Fibroblast of lung (primary cell): Measurements from ENCODE around the gene SPON1. TPM values are rescaled to one million over a fixed set of nuclear protein-coding genes. Genes with fewer than 3 reads are reported as not detected.

Experiments
- DNase-seq, 2 donors: peaks; one replicate each; pipeline versions ENCODE4 v3.0.0 to v3.0.0-alpha.2; 2010; ENCODE audit warnings: low read depth in 2 of 2
- H2AFZ ChIP-seq: 2 replicates; pipeline ENCODE4 v1.5.1; 2012; ENCODE audit warnings: low read length, control low read depth, inconsistent platforms
- H3K27ac ChIP-seq: 2 replicates; pipeline ENCODE4 v1.5.1; 2011; ENCODE audit warnings: low read length, control low read depth; ENCODE audit not compliant: insufficient read depth
- H3K27me3 ChIP-seq: 2 replicates; pipeline ENCODE4 v1.5.1; 2011; ENCODE audit warnings: mild to moderate bottlenecking, low read length; ENCODE audit not compliant: control insufficient read depth, insufficient read depth
- H3K36me3 ChIP-seq: 2 replicates; pipeline ENCODE4 v1.5.1; 2011; ENCODE audit warnings: low read length; ENCODE audit not compliant: control insufficient read depth, insufficient read depth
- H3K4me1 ChIP-seq: 2 replicates; pipeline ENCODE4 v1.5.1; 2011; ENCODE audit warnings: low read length; ENCODE audit not compliant: control insufficient read depth, insufficient read depth; ENCODE audit errors: extremely low read depth
- H3K4me2 ChIP-seq: 2 replicates; pipeline ENCODE4 v1.5.1; 2011; ENCODE audit warnings: low read length, control low read depth; ENCODE audit not compliant: insufficient read depth; ENCODE audit errors: extremely low read depth
- H3K4me3 ChIP-seq, 4 experiments: fragments of 200-600 bp in 1 of 4; sonication (generic) in 1 of 4; replicated peaks in 1 of 4; 2 replicates each; pipeline ENCODE4 v1.5.1; 2011 to 2016; ENCODE audit warnings: low read length in 4 of 4, low read depth in 3 of 4, mild to moderate bottlenecking in 3 of 4, control low read depth in 2 of 4, inconsistent platforms in 1 of 4, mixed read lengths in 1 of 4; ENCODE audit not compliant: insufficient read depth in 1 of 4; ENCODE audit errors: control extremely low read depth in 1 of 4
- H3K79me2 ChIP-seq: 2 replicates; pipeline ENCODE4 v1.5.1; 2012; ENCODE audit warnings: mild to moderate bottlenecking, low read length, inconsistent platforms; ENCODE audit not compliant: control insufficient read depth, insufficient read depth
- H3K9ac ChIP-seq: 2 replicates; pipeline ENCODE4 v1.5.1; 2011; ENCODE audit warnings: mild to moderate bottlenecking, low read length, control low read depth; ENCODE audit not compliant: insufficient read depth
- H3K9me3 ChIP-seq: 2 replicates; pipeline ENCODE4 v1.5.1; 2012; ENCODE audit warnings: low read depth, low read length; ENCODE audit not compliant: control insufficient read depth, insufficient read depth
- H4K20me1 ChIP-seq: 2 replicates; pipeline ENCODE4 v1.5.1; 2011; ENCODE audit warnings: low read length; ENCODE audit not compliant: control insufficient read depth, insufficient read depth; ENCODE audit errors: extremely low read depth
- EZH2 ChIP-seq: IDR thresholded peaks from 2 replicates; pipeline ENCODE4 v1.5.1; 2012; ENCODE audit warnings: low read length, control low read depth, mild to moderate bottlenecking; ENCODE audit errors: missing control alignments
- polyA plus RNA-seq, 2 donors: library from polyadenylated mRNA; depleted of rRNA in 1 of 2; stranded (reverse) in 1 of 2; unstranded in 1 of 2; fragments of >200 nt; gene quantifications; 2 replicates each; pipeline ENCODE4 v1.2.1, GENCODE V29; 2011 to 2012; ENCODE audit warnings: missing spikeins in 1 of 2
- total RNA-seq: library from RNA; depleted of rRNA; stranded (reverse); fragments of >200 nt; gene quantifications from 2 replicates; pipeline ENCODE4 v1.2.1, GENCODE V29; 2014
- TF ChIP-seq, protein P1 (sequence below), 2 donors: IDR thresholded peaks in 1 of 2; conservative IDR thresholded peaks in 1 of 2; 1 replicate in 1 of 2; 2 replicates in 1 of 2; pipeline ENCODE4 v1.5.1; 2011 to 2012; ENCODE audit warnings: low read length in 2 of 2, control low read depth in 1 of 2, inconsistent platforms in 1 of 2, low read depth in 1 of 2, mild to moderate bottlenecking in 1 of 2

The SPON1 gene
- total and polyA plus RNA-seq, 2 donors (not counting 1 experiment from before 2014, with no cell fraction given), result 0.45 to 3.5 TPM

DNA sequence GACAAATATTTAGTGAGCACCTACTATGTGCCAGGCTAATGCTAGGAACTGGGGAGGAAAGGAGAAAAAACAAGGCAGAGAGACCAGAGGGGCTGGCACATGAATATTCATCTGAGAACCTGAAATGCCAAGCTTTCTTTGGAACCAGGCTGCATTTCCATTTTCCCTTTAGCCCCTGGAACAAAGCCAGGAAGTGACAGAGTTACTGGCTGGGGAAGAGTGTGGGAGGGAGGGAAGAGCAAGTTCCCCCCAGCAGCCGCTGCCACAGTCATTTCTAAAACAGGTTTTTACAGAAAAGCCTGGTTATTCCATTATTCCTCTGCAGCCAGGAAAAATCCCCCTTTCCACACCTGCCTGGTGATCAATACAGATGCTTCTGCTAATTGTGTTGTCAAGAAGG lies 97.0 kb downstream of the SPON1 start:
- H3K4me1 ChIP-seq, result no peaks in the 10 kb centered on the region
- no peak overlapping the region for H3K4me2 ChIP-seq
- no peak overlapping the region for H3K9ac ChIP-seq
- no peaks in the 10 kb centered on the region for H3K27me3 ChIP-seq
- H4K20me1 ChIP-seq, result no peaks in the 10 kb centered on the region
- H3K4me3 ChIP-seq, result no peak overlapping the region
- no peaks in the 10 kb centered on the region for H3K9me3 ChIP-seq
- no peak for TF ChIP-seq EZH2
- TF ChIP-seq, protein P1, sequence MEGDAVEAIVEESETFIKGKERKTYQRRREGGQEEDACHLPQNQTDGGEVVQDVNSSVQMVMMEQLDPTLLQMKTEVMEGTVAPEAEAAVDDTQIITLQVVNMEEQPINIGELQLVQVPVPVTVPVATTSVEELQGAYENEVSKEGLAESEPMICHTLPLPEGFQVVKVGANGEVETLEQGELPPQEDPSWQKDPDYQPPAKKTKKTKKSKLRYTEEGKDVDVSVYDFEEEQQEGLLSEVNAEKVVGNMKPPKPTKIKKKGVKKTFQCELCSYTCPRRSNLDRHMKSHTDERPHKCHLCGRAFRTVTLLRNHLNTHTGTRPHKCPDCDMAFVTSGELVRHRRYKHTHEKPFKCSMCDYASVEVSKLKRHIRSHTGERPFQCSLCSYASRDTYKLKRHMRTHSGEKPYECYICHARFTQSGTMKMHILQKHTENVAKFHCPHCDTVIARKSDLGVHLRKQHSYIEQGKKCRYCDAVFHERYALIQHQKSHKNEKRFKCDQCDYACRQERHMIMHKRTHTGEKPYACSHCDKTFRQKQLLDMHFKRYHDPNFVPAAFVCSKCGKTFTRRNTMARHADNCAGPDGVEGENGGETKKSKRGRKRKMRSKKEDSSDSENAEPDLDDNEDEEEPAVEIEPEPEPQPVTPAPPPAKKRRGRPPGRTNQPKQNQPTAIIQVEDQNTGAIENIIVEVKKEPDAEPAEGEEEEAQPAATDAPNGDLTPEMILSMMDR (conservative IDR thresholded peaks at IDR 0.05 in 1 of 2, IDR thresholded peaks at IDR 0.05 in 1 of 2; ENCODE audit: low read depth in 1 of 2, low read length in 2 of 2), result no peak
- no peak for DNase-seq
- H3K79me2 ChIP-seq, result no peaks in the 10 kb centered on the region
- H3K27ac ChIP-seq, result no peak overlapping the region
- no peak overlapping the region for H2AFZ ChIP-seq
- H3K36me3 ChIP-seq, result no peaks in the 10 kb centered on the region

GRCh38 chr11:14061721-14062120 lies 99.2 kb downstream of the SPON1 start:
- Histone ChIP-seq H2AFZ (no peak overlapping the region), H3K4me1 (no peaks in the 10 kb centered on the region), H3K36me3 (no peaks in the 10 kb centered on the region), H3K4me3 (no peak overlapping the region), H3K27me3 (no peaks in the 10 kb centered on the region), H4K20me1 (no peaks in the 10 kb centered on the region), H3K4me2 (no peak overlapping the region), H3K9ac (no peak overlapping the region), H3K79me2 (no peaks in the 10 kb centered on the region), H3K9me3 (no peaks in the 10 kb centered on the region), H3K27ac (no peak overlapping the region)
- DNase-seq, result no peak
- TF ChIP-seq, protein P1 (conservative IDR thresholded peaks at IDR 0.05 in 1 of 2, IDR thresholded peaks at IDR 0.05 in 1 of 2; ENCODE audit: low read depth in 1 of 2, low read length in 2 of 2), result no peak
- no peak for TF ChIP-seq EZH2

DNA sequence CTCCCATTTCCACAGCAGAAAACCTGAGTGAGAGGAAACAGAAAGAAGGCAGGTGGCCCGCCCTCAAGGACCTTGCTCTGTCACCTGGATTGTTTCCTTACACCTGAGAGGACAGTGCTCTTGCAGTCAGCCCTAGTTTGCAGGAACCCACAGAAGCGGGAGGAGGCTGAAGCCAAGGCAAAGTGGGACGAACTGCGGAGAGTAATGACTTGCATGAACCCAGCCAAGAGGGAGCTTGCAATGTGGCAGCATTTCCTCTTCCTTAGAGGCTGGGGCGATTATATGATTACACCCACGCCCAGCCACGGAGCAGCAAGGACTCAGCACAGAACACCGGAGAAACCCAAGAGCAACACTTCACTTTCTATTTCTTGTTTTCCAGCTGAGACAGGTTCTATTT lies 102.6 kb downstream of the SPON1 start:
- no peaks in the 10 kb centered on the region for H3K9me3 ChIP-seq
- H3K4me3 ChIP-seq, result no peak overlapping the region
- DNase-seq, result no peak
- no peak overlapping the region for H2AFZ ChIP-seq
- no peaks in the 10 kb centered on the region for H3K79me2 ChIP-seq
- no peaks in the 10 kb centered on the region for H3K36me3 ChIP-seq
- H3K27ac ChIP-seq, result no peak overlapping the region
- no peaks in the 10 kb centered on the region for H3K4me1 ChIP-seq
- no peaks in the 10 kb centered on the region for H3K27me3 ChIP-seq
- TF ChIP-seq, protein P1 (conservative IDR thresholded peaks at IDR 0.05 in 1 of 2, IDR thresholded peaks at IDR 0.05 in 1 of 2; ENCODE audit: low read depth in 1 of 2, low read length in 2 of 2), result no peak
- TF ChIP-seq EZH2, result no peak
- H4K20me1 ChIP-seq, result no peaks in the 10 kb centered on the region
- no peak overlapping the region for H3K4me2 ChIP-seq
- H3K9ac ChIP-seq, result no peak overlapping the region
